CD4-positive, alpha-beta T cell (primary cell): ENCODE data around the gene SRPK2. TPM values are rescaled to one million over a fixed set of nuclear protein-coding genes. Genes with fewer than 3 reads are reported as not detected.

Experiments used
- ATAC-seq: fragments of 200-7000 bp; cut with Tn5 transposase; one replicate; pipeline ENCODE4 v1.10.0; 2022; ENCODE audit warnings: mild to moderate bottlenecking; ENCODE audit not compliant: poor library complexity
- CTCF ChIA-PET: fragments of 350-600 bp; sonication (Branson Sonifier 250); formaldehyde crosslinking; loops from one replicate; lab custom pipeline; 2021; ENCODE audit warnings: antibody characterized with exemption, inconsistent platforms; lab: Charles Lee
- POLR2A ChIA-PET: fragments of 350-600 bp; sonication (Branson Sonifier 250); formaldehyde crosslinking; loops from one replicate; lab custom pipeline; 2021; ENCODE audit warnings: antibody characterized with exemption, inconsistent platforms; lab: Charles Lee
- DNase-seq, 14 experiments: peaks; one replicate each; pipeline ENCODE4 v3.0.0-alpha.2; 2013 to 2020; ENCODE audit warnings: mixed read lengths in 2 of 14
- H3K27ac ChIP-seq, 2 donors: one replicate each; pipeline versions ENCODE4 v1.5.1 to v1.7.0; 2013; ENCODE audit warnings: low read length in 2 of 2, low read depth in 1 of 2, mild to moderate bottlenecking in 1 of 2
- H3K27me3 ChIP-seq, 2 experiments: 1 replicate in 1 of 2; 2 replicates in 1 of 2; pipeline versions ENCODE4 v1.6.1 to v1.7.0; 2013; ENCODE audit warnings: low read length in 2 of 2, control low read depth in 1 of 2, mild to moderate bottlenecking in 1 of 2, moderate library complexity in 1 of 2; ENCODE audit not compliant: insufficient read depth in 2 of 2, control insufficient read depth in 1 of 2
- H3K36me3 ChIP-seq: one replicate; pipeline ENCODE4 v1.6.1; 2013; ENCODE audit warnings: low read length, control low read depth; ENCODE audit not compliant: insufficient read depth
- H3K4me1 ChIP-seq: one replicate; pipeline ENCODE4 v1.6.1; 2013; ENCODE audit warnings: low read length, control low read depth; ENCODE audit not compliant: insufficient read depth
- H3K4me3 ChIP-seq: one replicate; pipeline ENCODE4 v1.5.1; 2013; ENCODE audit warnings: mild to moderate bottlenecking, low read length, moderate library complexity
- H3K9me3 ChIP-seq, 2 experiments: 1 replicate in 1 of 2; 2 replicates in 1 of 2; pipeline versions ENCODE4 v1.6.1 to v1.7.0; 2013; ENCODE audit warnings: low read length in 2 of 2, mild to moderate bottlenecking in 2 of 2, control low read depth in 1 of 2, moderate library complexity in 1 of 2; ENCODE audit not compliant: control insufficient read depth in 1 of 2, insufficient read depth in 1 of 2
- H3K27ac Mint-ChIP-seq: one replicate; pipeline ENCODE4 v1.8.0; 2020; ENCODE audit warnings: mixed read lengths
- H3K27me3 Mint-ChIP-seq: one replicate; pipeline ENCODE4 v1.8.0; 2021; ENCODE audit warnings: mixed read lengths
- H3K36me3 Mint-ChIP-seq: one replicate; pipeline ENCODE4 v1.8.0; 2021; ENCODE audit warnings: low read depth, mixed read lengths
- H3K4me1 Mint-ChIP-seq: one replicate; pipeline ENCODE4 v1.8.0; 2021; ENCODE audit warnings: low read depth, mixed read lengths
- H3K4me3 Mint-ChIP-seq: one replicate; pipeline ENCODE4 v1.8.0; 2020; ENCODE audit warnings: mild to moderate bottlenecking, mixed read lengths
- H3K9me3 Mint-ChIP-seq: one replicate; pipeline ENCODE4 v1.8.0; 2020; ENCODE audit warnings: mixed read lengths
- CTCF ChIP-seq: fragments of 200-600 bp; IDR thresholded peaks from one replicate; pipeline ENCODE4 v1.8.0; 2022; ENCODE audit warnings: antibody characterized with exemption, mild to moderate bottlenecking
- intact Hi-C, 2 experiments: fragments of 100-400 bp; cut with DNase I in 1 of 2; cut with micrococcal nuclease in 1 of 2; formaldehyde crosslinking; loops; one replicate each; pipeline versions ENCODE4 v1.15.1 to v1.9.0; 2023 to 2025; cut with DNase I, micrococcal nuclease
- total RNA-seq, 174 experiments: library from RNA in 2 of 174; stranded (reverse) in 2 of 174; gene quantifications; one replicate each; pipeline ENCODE4 v1.2.3 and lab custom pipeline; 2021 to 2026

SRPK2 gene
- total RNA-seq, 2 experiments from 2014 or later = 39.9 to 40.9 TPM

- H3K4me1 Mint-ChIP-seq = peaks cover 61% of the 10 kb centered on the region
- peaks cover 31% of the 10 kb centered on the region for H3K36me3 Mint-ChIP-seq
- DNase-seq = no peak
- H3K4me3 Mint-ChIP-seq = no peak overlapping the region
- ChIA-PET CTCF (no interaction called here), POLR2A (no interaction called here)
- no peak overlapping the region for H3K27ac Mint-ChIP-seq
- peaks cover 7% of the 10 kb centered on the region for H3K4me1 ChIP-seq
- H3K27ac ChIP-seq = no peak overlapping the region
- no peaks in the 10 kb centered on the region for H3K9me3 ChIP-seq
- no peaks in the 10 kb centered on the region for H3K27me3 ChIP-seq
- H3K27me3 Mint-ChIP-seq = no peaks in the 10 kb centered on the region
- ATAC-seq = no peak
- no peaks in the 10 kb centered on the region for H3K9me3 Mint-ChIP-seq
- H3K36me3 ChIP-seq = no peaks in the 10 kb centered on the region
- TF ChIP-seq CTCF = no peak
- intact Hi-C loops = loop anchor here in 1 of 2 experiments (1.0 kb wide), 1 partner anchor 10 kb away; no protein-coding TSS in a partner anchor
- no peak overlapping the region for H3K4me3 ChIP-seq
Observed at GRCh38 chr7:105256761-105257231, 131.9 kb downstream of the SRPK2 start.

- no peaks in the 10 kb centered on the region for H3K9me3 Mint-ChIP-seq
- no peaks in the 10 kb centered on the region for H3K27me3 Mint-ChIP-seq
- ChIA-PET CTCF (no interaction called here), POLR2A (interaction anchor here (0.6 kb wide), 1 partner anchor 27 kb away, joined by 3 read pairs; no protein-coding TSS in a partner anchor)
- intact Hi-C loops = no loop called here
- Histone ChIP-seq H3K4me3 (no peak overlapping the region), H3K27ac (no peak overlapping the region), H3K36me3 (no peaks in the 10 kb centered on the region), H3K4me1 (no peaks in the 10 kb centered on the region), H3K9me3 (no peaks in the 10 kb centered on the region), H3K27me3 (no peaks in the 10 kb centered on the region)
- DNase-seq (no peak), ATAC-seq (no peak)
- no peaks in the 10 kb centered on the region for H3K36me3 Mint-ChIP-seq
- no peak for TF ChIP-seq CTCF
- no peak overlapping the region for H3K4me3 Mint-ChIP-seq
- no peak overlapping the region for H3K27ac Mint-ChIP-seq
- H3K4me1 Mint-ChIP-seq = peaks cover 50% of the 10 kb centered on the region
Observed at GRCh38 chr7:105250706-105251105, 138.0 kb downstream of the SRPK2 start.

GRCh38 chr7:105250239-105250638 is 138.5 kb downstream of the SRPK2 start:
- CTCF ChIA-PET = no interaction called here
- no peak overlapping the region for H3K27ac Mint-ChIP-seq
- Histone ChIP-seq H3K4me1 (no peaks in the 10 kb centered on the region), H3K4me3 (no peak overlapping the region), H3K27me3 (no peaks in the 10 kb centered on the region), H3K9me3 (no peaks in the 10 kb centered on the region), H3K36me3 (no peaks in the 10 kb centered on the region), H3K27ac (no peak overlapping the region)
- no peaks in the 10 kb centered on the region for H3K9me3 Mint-ChIP-seq
- peaks cover 50% of the 10 kb centered on the region for H3K4me1 Mint-ChIP-seq
- no peak for ATAC-seq
- DNase-seq = no peak
- intact Hi-C loops = no loop called here
- H3K27me3 Mint-ChIP-seq = no peaks in the 10 kb centered on the region
- no peaks in the 10 kb centered on the region for H3K36me3 Mint-ChIP-seq
- no peak overlapping the region for H3K4me3 Mint-ChIP-seq
- TF ChIP-seq CTCF = no peak
- POLR2A ChIA-PET = interaction anchor here (0.6 kb wide), 1 partner anchor 28 kb away, joined by 3 read pairs; no protein-coding TSS in a partner anchor
